ENCODE results near the gene SLC37A3.
"Not testable (repeated sequence)": the region's sequence is repeated elsewhere in the genome, so short reads cannot be mapped to it uniquely, and the experiment has no call there.

The SLC37A3 gene

GRCh38 chr7:140348161-140348849 lies 50.0 kb downstream of the SLC37A3 start:
- no peak for DNase-seq (ENCODE audit: low read depth)

DNA sequence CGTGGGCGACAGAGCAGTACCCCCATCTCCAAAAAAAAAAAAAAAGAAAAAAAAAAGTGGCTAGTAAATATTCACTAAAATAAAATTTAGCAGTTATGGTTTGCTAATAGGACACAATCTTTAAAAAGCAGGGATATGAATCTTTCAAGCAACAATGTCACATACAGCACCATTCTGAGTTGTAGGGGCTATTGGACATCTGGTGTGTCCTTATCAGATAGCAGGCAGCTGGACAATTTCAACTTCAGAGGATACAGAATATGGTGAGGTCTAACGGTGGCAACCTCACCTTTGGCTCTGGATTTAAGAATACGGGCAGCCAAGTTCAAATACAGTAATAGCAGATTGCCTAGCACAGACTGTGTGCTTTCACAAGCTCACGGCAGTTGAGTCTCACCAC lies 51.1 kb downstream of the SLC37A3 start:
- no peak for DNase-seq (ENCODE audit: low read depth)

- no peak for DNase-seq (ENCODE audit: low read depth)
Observed at GRCh38 chr7:140345426-140345825, 52.9 kb downstream of the SLC37A3 start.

DNA sequence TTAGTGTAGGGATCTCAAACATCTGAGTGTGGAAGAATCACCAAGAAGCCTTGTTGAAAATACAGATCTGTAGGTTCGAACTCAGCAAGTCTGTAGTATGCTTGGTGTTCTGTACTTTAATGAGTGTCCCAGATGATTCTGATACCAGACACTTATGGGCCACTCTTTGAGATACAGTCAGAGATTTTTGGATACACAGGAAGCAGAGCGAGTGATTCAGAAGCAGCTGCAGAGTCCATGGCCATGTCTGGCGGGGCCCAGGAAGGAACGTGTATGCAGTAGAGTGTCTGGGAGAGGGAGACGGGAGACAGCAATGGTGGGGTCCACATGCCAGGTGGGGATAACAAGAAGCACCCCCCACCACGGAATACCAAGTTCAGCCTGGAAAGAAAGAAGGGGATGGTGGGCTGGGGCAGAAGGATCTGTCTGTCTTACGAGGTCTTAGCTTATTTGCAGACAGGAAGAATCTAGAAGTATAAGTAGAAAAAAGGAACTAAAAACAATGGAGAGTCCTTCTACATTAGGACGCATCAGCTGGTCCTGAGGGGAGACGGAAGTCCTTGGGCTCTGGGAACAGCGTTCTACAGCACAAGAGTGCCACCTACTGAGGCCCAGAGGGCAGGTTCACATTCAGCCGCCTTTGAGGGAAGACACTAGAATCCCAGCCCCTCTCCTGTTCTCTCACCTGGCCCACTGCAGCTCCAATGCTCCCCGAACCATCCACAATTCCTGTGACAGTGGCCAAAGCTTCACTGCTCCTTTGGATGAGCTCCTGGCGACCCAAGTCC lies 55.4 kb downstream of the SLC37A3 start:
- no peak for DNase-seq (ENCODE audit: low read depth)

GRCh38 chr7:140338959-140339358 lies 59.4 kb downstream of the SLC37A3 start:
- not testable (repeated sequence) for DNase-seq (ENCODE audit: low read depth)

- no peak for DNase-seq (ENCODE audit: low read depth)
Observed at GRCh38 chr7:140334341-140335057, 63.8 kb downstream of the SLC37A3 start.

GRCh38 chr7:140333686-140334085 lies 64.6 kb downstream of the SLC37A3 start:
- DNase-seq (ENCODE audit: low read depth), result no peak

GRCh38 chr7:140333223-140333622 lies 65.1 kb downstream of the SLC37A3 start:
- DNase-seq (ENCODE audit: low read depth), result no peak

GRCh38 chr7:140330595-140330994 lies 67.7 kb downstream of the SLC37A3 start:
- DNase-seq (ENCODE audit: low read depth), result no peak

DNA sequence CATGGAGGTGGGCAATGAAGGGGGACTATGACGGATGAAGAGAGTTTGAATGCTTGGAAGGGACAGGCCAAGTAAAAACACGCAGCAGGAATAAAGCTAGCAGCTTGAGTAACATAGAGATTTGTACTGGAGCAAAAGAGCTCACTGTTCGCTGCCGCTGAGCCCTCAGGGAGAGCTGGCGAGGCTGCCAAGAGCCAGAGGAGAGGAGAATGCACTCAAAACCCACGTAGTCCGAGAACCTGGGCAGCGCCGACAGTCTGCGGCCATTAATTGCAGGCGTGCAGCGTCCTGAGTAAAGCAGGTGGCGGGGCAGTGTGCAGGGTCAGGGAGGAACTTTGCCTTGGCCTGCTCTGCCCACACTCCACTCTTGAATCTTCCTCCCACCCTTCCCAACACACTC lies 68.2 kb downstream of the SLC37A3 start:
- DNase-seq (ENCODE audit: low read depth), result no peak

DNA sequence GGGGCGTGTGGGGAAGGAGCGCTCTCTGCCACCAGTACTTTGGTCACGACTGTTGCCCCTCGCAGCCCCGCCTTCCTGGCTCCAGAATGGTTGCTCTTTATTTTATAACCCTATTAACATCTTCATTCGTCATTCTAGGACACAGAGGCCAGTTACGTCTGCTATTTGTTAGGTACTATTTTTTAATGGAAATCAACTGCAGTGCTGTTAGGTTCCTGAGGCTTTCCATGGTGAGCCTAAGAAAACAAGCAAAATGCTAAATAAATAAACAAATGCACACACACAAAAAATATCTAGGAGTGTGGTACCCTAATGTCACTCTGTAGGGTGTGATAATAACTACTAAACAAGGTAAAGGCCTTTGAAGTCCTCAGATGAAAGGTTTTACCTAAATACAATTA lies 71.1 kb downstream of the SLC37A3 start:
- no peak for DNase-seq (ENCODE audit: low read depth)

DNA sequence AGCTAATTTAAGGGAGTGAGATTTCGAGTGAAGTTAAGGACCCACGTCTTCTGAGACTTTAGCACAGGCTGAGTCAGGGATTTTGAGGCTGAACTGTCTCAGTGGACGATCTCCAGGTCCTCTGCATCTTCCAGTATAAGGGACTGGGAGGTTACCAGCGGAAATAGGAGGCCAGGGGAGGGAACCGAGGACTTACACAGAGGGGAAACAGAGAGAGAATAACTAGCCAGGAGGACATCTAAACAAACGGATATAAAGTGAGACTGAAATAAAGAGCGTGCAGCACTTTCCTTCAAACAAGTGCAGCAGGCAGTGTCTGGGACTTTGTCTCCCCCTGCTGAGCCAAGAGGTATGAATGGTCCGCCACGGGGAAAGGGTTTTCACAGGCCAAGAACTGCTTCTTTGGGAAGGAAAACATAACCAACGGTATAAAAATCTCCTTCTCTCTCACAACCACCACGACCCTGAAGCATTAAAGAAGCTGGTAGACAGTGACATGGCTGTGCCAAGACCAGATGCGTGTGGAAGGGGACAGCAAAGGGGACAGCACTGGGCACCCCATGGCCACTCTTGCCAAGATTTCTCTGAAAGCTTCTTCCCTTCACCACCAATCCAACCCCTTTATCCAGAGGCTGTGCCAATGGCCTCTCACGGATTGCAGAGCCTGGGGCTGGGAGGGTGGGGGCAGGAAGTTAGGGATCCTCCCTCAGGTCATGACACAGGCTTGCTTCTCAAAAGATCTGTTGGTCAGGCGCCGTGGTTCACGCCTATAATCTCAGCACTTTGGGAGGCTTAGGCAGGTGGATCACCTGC lies 72.0 kb downstream of the SLC37A3 start:
- peak; percentile 25 for DNase-seq (ENCODE audit: low read depth)

DNA sequence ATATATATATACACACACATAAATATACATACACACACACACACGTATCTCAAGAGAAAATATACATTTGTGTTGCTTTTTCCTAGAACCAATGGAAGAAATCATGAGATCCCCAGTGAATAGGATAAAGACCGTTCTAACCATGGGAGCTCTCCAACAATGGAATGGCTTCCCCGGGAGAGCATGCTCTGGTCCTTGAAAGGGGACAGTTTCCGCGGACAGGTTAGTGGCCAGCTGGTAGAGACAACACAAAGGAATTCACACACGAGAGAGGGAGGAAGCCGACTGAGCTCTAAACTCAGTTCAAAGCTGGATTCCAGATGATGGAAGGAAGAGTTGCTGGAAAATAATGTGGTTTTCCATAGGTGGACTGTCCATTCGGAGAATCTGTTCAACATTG lies 72.7 kb downstream of the SLC37A3 start:
- no peak for DNase-seq (ENCODE audit: low read depth)

GRCh38 chr7:140324714-140325113 lies 73.6 kb downstream of the SLC37A3 start:
- DNase-seq (ENCODE audit: low read depth), result no peak

- DNase-seq (ENCODE audit: low read depth), result no peak
Observed at GRCh38 chr7:140322759-140323158, 75.6 kb downstream of the SLC37A3 start.

- DNase-seq (ENCODE audit: low read depth), result not testable (repeated sequence)
Observed at GRCh38 chr7:140320078-140320477, 78.3 kb downstream of the SLC37A3 start.

GRCh38 chr7:140317999-140318398 lies 80.3 kb downstream of the SLC37A3 start:
- DNase-seq (ENCODE audit: low read depth), result no peak

- no peak for DNase-seq (ENCODE audit: low read depth)
Observed at GRCh38 chr7:140317597-140317996, 80.7 kb downstream of the SLC37A3 start.

- no peak for DNase-seq (ENCODE audit: low read depth)
Observed at GRCh38 chr7:140316165-140316661, 82.1 kb downstream of the SLC37A3 start.

DNA sequence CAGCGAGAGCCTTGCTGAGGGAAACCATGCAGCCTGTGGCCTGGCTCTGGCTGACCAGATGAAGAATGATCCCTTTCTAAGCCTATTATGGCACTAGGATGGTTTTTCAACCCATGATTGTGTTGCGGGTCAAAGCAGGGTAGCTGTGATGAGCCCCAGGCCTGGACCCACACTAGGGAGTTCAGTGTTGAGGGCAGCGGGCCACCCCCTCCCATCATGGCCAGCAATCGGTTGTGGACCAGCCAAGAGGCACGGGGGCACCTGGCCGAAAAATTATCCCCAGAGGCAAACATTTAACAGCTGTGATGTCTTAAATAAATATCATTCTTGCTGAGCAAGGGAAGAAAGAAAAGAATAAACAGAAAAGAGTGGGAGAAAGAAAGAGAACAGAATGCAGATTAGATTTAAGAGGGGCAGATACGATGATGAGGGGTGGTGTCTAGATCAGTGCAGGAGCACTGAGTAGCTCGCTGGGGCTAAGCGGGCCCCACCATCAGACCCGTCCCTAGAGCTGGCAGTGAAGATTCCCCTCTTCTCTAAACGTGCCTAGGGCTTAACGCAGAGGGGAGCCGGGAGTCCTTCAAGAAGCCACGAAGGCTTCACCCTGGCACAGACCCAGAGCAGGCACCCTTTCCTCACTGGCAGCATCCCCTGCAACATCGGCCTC lies 82.7 kb downstream of the SLC37A3 start:
- DNase-seq (ENCODE audit: low read depth), result no peak

Data from stimulated activated CD8-positive, alpha-beta memory T cell treated with anti-CD3 and anti-CD28 coated beads, Interleukin-4, amount 100 ng/mL, for 24 hours (primary cell).